Right lobe of liver (tissue), 4 donors: Measurements from ENCODE around the gene CMC1.

Source experiments
- CTCF ChIP-seq, 4 donors: fragments of 200-600 bp in 3 of 4; fragments of 450-650 bp in 1 of 4; IDR thresholded peaks; one replicate each; pipeline versions ENCODE4 v1.5.1 to v1.8.0; 2016 to 2022; ENCODE audit warnings: antibody characterized with exemption in 4 of 4, mild to moderate bottlenecking in 2 of 4
- POLR2A ChIP-seq: fragments of 450-650 bp; IDR thresholded peaks from one replicate; pipeline ENCODE4 v1.6.1; 2017; ENCODE audit warnings: antibody characterized with exemption, mild to moderate bottlenecking
- donor health status: DM: no; HTN: no; CAD: no.
- donor health status: DM: no; HTN: no; CAD: no.
- donor health status: DM: no; HTN: yes; CAD: no.

GRCh38 chr3:28308196-28308595, 66.8 kb downstream of the CMC1 start:
- TF ChIP-seq CTCF (IDR thresholded peaks at IDR 0.05) (no peak), POLR2A (no peak)
